Activated CD4-positive, alpha-beta T cell treated with anti-CD3 and anti-CD28 coated beads, Interleukin-2, amount 10 ng/mL, durations not matched to agents 24 days and 14 days (primary cell): ENCODE data around the gene PFDN2. TPM values are rescaled to one million over a fixed set of nuclear protein-coding genes. Genes with fewer than 3 reads are reported as not detected.

ENCODE experiments used
- DNase-seq: peaks from one replicate; pipeline ENCODE4 v3.0.0; 2022
- H3K27ac Mint-ChIP-seq: one replicate; pipeline ENCODE4 v1.8.0; 2022; ENCODE audit warnings: mild to moderate bottlenecking, mixed read lengths
- H3K27me3 Mint-ChIP-seq: one replicate; pipeline ENCODE4 v1.8.0; 2022; ENCODE audit warnings: mixed read lengths
- H3K36me3 Mint-ChIP-seq: one replicate; pipeline ENCODE4 v1.8.0; 2022; ENCODE audit warnings: low read depth, mild to moderate bottlenecking, mixed read lengths
- H3K4me1 Mint-ChIP-seq: one replicate; pipeline ENCODE4 v1.8.0; 2021; ENCODE audit warnings: mixed read lengths
- H3K4me3 Mint-ChIP-seq: one replicate; pipeline ENCODE4 v1.8.0; 2022; ENCODE audit warnings: mild to moderate bottlenecking, moderate library complexity, mixed read lengths
- H3K9me3 Mint-ChIP-seq: one replicate; pipeline ENCODE4 v1.8.0; 2021; ENCODE audit warnings: mixed read lengths
- intact Hi-C: fragments of 100-400 bp; cut with micrococcal nuclease; formaldehyde crosslinking; loops from one replicate; pipeline ENCODE4 v1.15.1; 2023
- total RNA-seq: library from RNA; stranded (reverse); gene quantifications from 2 replicates; pipeline ENCODE4 v1.2.3, GENCODE V29; 2022

PFDN2 gene, protein sequence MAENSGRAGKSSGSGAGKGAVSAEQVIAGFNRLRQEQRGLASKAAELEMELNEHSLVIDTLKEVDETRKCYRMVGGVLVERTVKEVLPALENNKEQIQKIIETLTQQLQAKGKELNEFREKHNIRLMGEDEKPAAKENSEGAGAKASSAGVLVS
- 173 and 178 TPM in 2 replicates for total RNA-seq

DNA sequence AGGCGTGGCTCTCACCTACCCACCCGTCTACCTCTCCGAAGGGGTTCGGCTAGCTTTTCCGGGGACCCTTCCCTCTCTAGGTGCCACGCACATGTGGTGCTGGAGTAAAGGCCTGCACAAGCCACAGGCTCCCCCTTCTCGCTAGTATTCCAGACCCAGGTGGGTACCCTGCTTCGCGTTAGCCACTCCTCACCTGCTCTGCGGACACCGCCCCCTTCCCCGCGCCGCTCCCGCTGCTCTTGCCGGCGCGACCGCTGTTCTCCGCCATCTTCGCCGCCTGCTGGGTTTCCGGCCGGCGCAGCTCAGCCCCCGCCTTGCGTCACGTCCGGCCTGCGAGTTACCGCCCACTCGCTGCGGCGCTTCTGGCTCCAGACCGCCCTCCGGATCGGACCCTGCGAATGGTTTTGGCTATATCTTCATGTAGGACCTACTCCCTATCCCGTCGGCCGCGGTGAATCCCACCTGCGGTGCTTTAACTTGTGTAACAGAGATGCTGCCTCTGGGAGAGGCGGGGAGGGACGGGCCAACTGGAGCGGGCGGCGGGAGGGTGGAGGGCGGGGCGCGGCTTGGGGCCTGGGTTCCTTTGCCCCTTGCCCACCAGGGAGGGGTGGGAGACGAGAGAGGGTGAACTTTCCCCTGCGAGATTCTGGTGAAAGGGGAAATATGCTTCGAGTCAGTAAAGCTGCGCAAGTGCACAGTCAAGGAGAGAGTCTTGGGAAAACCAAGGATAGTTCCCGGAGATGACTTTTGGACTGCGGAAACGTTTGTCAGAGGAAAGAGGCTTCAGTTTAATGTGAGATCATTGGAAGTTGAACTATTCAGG is at the start of gene PFDN2, which contains the start of gene NIT1:
PFDN2 (minus strand) TSS at position 279 of the 823 bp plus-strand sequence; CDS start at position 268, 11 bp downstream.
NIT1 (plus strand) TSS at position 347 of the 823 bp plus-strand sequence; CDS start at position 419, 72 bp downstream.
- Mint-ChIP-seq H3K4me1 (peaks cover 61% of the 10 kb centered on the region), H3K4me3 (peak within 1 kb of the TSS; percentile 98), H3K9me3 (no peaks in the 10 kb centered on the region), H3K36me3 (peaks cover 63% of the 10 kb centered on the region), H3K27me3 (no peaks in the 10 kb centered on the region), H3K27ac (peak within 1 kb of the TSS; percentile 92)
- intact Hi-C loops, result loop anchor here (1.0 to 5.0 kb wide), 3 partner anchors 34 to 72 kb away; partner anchors contain the start of gene UFC1
- peak; percentile 97 for DNase-seq

GRCh38 chr1:161166669-161167548 is 49.1 kb upstream of the PFDN2 start:
- Mint-ChIP-seq H3K27me3 (no peaks in the 10 kb centered on the region), H3K36me3 (peaks cover 49% of the 10 kb centered on the region), H3K4me1 (peaks cover 39% of the 10 kb centered on the region), H3K9me3 (no peaks in the 10 kb centered on the region), H3K4me3 (peak overlapping the region; percentile 83), H3K27ac (peak overlapping the region; percentile 98)
- no peak for DNase-seq
- intact Hi-C loops, result loop anchor here (1.0 to 2.0 kb wide), 4 partner anchors 10 to 35 kb away; partner anchors contain the start of genes B4GALT3, DEDD and UFC1

GRCh38 chr1:161165742-161166668 is 48.2 kb upstream of the PFDN2 start, which contains the start of gene PPOX:
Gene PPOX (plus strand): TSS chr1:161166426. CDS start chr1:161166848, 422 bp downstream.
- Mint-ChIP-seq H3K36me3 (peaks cover 48% of the 10 kb centered on the region), H3K9me3 (no peaks in the 10 kb centered on the region), H3K27ac (peak within 1 kb of the TSS; percentile 98), H3K4me3 (peak within 1 kb of the TSS; percentile 83), H3K4me1 (peaks cover 45% of the 10 kb centered on the region), H3K27me3 (no peaks in the 10 kb centered on the region)
- intact Hi-C loops, result loop anchor here (1.0 to 2.0 kb wide), 4 partner anchors 11 to 34 kb away; partner anchors contain the start of genes B4GALT3, DEDD and UFC1
- peak; percentile 98 for DNase-seq

- Mint-ChIP-seq H3K27ac (peak overlapping the region; percentile 98), H3K36me3 (peaks cover 44% of the 10 kb centered on the region), H3K4me3 (peak overlapping the region; percentile 83), H3K27me3 (no peaks in the 10 kb centered on the region), H3K9me3 (no peaks in the 10 kb centered on the region), H3K4me1 (peaks cover 49% of the 10 kb centered on the region)
- peak; percentile 65 for DNase-seq
- intact Hi-C loops, result no loop called here
Observed at GRCh38 chr1:161164901-161165610, 47.2 kb upstream of the PFDN2 start.

DNA sequence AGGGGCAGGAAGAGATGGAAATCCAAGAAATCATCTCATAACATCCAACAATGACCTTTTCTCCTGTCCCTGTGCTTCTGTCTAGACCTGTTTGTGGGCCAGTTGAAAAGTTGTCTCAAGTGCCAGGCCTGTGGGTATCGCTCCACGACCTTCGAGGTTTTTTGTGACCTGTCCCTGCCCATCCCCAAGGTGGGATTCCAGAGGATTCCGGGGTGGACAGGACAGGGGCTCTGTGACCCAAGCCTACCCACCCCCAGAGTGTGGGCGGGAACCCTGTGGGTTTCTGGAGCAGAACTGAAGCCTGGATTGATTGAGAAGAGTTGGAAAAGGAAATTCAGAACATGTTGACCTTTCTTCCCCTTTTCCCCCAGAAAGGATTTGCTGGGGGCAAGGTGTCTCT is 46.0 kb upstream of the PFDN2 start:
- Mint-ChIP-seq H3K36me3 (peaks cover 44% of the 10 kb centered on the region), H3K4me1 (peaks cover 53% of the 10 kb centered on the region), H3K4me3 (no peak overlapping the region), H3K9me3 (no peaks in the 10 kb centered on the region), H3K27me3 (no peaks in the 10 kb centered on the region), H3K27ac (peak overlapping the region; percentile 98)
- intact Hi-C loops, result no loop called here
- no peak for DNase-seq

DNA sequence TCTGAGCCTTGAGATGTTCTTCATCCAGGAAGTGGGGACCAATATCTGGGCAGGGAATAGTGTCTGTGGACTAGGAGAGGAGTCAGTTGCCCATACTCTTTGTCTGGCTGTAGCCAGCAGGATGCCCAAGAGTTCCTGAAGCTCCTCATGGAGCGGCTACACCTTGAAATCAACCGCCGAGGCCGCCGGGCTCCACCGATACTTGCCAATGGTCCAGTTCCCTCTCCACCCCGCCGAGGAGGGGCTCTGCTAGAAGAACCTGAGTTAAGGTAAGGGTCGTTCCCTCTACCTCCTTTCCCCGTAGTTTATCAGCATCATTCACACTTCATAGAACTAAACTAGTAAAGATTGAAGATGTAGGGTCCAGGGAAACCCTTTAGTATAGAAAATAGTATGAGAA is 45.0 kb upstream of the PFDN2 start:
- Mint-ChIP-seq H3K4me1 (peaks cover 54% of the 10 kb centered on the region), H3K27ac (peak overlapping the region; percentile 8), H3K27me3 (no peaks in the 10 kb centered on the region), H3K36me3 (peaks cover 48% of the 10 kb centered on the region), H3K9me3 (no peaks in the 10 kb centered on the region), H3K4me3 (no peak overlapping the region)
- intact Hi-C loops, result no loop called here
- no peak for DNase-seq

DNA sequence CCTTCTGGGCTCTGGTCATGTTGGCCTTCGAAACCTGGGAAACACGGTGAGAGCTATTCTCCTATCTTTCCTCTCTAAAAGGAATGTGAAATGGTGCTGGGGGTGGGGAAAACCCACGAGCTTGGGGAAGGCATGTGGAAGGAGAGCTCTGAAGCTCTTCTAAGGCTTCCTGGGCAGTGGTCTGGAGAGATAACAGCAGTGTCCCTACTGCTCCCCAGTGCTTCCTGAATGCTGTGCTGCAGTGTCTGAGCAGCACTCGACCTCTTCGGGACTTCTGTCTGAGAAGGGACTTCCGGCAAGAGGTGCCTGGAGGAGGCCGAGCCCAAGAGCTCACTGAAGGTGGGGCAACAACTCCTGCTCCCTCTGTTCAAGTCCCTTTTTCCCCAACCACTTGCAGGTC is 44.2 kb upstream of the PFDN2 start:
- Mint-ChIP-seq H3K9me3 (no peaks in the 10 kb centered on the region), H3K27ac (no peak overlapping the region), H3K36me3 (peaks cover 53% of the 10 kb centered on the region), H3K27me3 (no peaks in the 10 kb centered on the region), H3K4me3 (no peak overlapping the region), H3K4me1 (peaks cover 55% of the 10 kb centered on the region)
- intact Hi-C loops, result no loop called here
- no peak for DNase-seq

DNA sequence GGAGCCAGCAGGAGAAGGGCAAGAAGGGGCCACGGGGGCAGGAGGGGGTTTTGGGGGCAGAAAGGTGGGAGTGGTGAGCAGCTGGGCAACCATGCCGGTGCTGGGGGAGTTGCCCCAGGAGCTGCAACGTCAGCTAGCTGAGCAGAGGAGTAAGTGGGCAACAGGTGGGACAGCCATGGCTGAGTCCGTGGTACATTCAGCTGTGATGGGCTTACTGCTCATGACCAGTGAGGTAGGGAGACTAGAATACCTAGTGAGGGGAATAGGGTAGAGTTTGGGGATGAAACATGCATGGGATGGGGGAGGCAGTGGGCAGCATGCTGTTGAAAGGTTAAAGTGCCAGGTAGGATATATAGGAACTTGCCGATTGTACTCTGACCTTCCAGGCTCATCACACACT is 43.8 kb upstream of the PFDN2 start:
- Mint-ChIP-seq H3K4me1 (peaks cover 53% of the 10 kb centered on the region), H3K9me3 (no peaks in the 10 kb centered on the region), H3K27me3 (no peaks in the 10 kb centered on the region), H3K27ac (no peak overlapping the region), H3K4me3 (peak overlapping the region; percentile 91), H3K36me3 (peaks cover 57% of the 10 kb centered on the region)
- intact Hi-C loops, result no loop called here
- no peak for DNase-seq

GRCh38 chr1:161160671-161161145 is 42.9 kb upstream of the PFDN2 start:
- Mint-ChIP-seq H3K9me3 (no peaks in the 10 kb centered on the region), H3K36me3 (peaks cover 59% of the 10 kb centered on the region), H3K4me3 (peak overlapping the region; percentile 91), H3K27ac (peak overlapping the region; percentile 93), H3K4me1 (peaks cover 50% of the 10 kb centered on the region), H3K27me3 (no peaks in the 10 kb centered on the region)
- DNase-seq, result no peak
- intact Hi-C loops, result no loop called here

DNA sequence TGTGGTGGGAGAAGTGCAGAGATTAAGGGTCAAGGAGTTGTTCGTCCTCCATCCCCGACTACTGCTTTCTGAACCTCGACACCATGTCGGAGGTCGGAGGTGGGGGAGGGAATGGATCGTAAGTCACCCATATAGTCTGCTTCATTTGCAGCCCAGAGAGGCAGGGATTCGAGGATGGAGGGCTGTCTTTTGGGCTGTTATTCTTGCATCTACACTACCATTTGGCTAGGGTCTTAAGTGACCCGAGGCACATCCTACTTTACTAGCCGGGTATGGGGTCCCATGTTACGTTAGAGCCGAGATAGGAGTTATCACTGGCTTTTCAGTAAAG is 42.0 kb upstream of the PFDN2 start:
- Mint-ChIP-seq H3K9me3 (no peaks in the 10 kb centered on the region), H3K27ac (peak overlapping the region; percentile 93), H3K4me3 (peak overlapping the region; percentile 91), H3K27me3 (no peaks in the 10 kb centered on the region), H3K4me1 (peaks cover 51% of the 10 kb centered on the region), H3K36me3 (peaks cover 61% of the 10 kb centered on the region)
- intact Hi-C loops, result loop anchor here (2.0 kb wide), 1 partner anchor 17 kb away; the partner anchor contains the start of gene B4GALT3
- DNase-seq, result no peak

DNA sequence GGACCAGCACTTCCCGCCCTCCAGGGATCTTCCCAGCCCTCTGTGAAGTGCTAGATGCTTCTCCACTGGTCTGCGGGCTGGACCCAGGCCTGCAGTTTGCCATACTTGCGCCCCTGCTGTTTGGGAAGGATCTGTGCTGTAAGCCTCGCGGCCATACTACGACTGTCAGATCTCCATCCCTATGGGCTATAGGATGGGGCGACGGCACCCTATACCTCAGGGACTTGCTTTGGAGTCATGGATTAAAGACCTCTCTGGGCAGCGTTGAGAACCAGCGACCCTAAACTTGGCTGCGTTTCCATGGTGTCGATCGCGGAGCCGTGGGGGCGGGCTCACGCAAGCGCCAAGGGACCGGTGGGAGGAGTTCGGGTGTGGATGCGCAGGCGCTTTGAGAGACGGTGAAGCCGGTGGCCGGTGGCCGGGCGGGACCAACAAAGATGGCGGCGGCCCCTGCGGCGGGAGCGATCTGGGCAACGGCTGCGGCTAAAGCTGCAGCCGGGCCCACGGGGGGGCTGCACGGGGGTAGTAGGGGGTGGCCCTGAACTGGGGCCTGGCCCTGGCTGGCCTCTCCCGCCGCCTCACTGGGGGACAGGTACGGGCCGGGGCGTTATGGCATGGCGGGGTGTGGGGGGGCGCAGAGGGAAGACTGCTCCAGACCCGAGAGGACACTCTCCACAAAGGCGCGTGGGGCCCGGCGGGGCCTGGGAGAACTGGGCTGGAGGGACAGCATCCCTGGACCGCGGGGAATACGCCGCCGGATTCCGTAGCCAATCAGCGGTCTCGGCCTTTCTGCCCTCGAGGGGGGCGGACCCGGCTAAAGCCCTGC is 41.5 kb upstream of the PFDN2 start, which contains the start of gene USP21:
USP21 (plus strand) TSS at position 414 of the 826 bp plus-strand sequence. CDS start 1,141 bp downstream, outside the sequence.
- H3K4me1 Mint-ChIP-seq, result peaks cover 51% of the 10 kb centered on the region
- peak; percentile 98 for DNase-seq
- H3K9me3 Mint-ChIP-seq, result no peaks in the 10 kb centered on the region
- H3K36me3 Mint-ChIP-seq, result peaks cover 56% of the 10 kb centered on the region
- H3K27me3 Mint-ChIP-seq, result no peaks in the 10 kb centered on the region
- H3K4me3 Mint-ChIP-seq, result peak within 1 kb of the TSS; percentile 91
- H3K27ac Mint-ChIP-seq, result peak within 1 kb of the TSS; percentile 93
- intact Hi-C loops, result loop anchor here (2.0 kb wide), 1 partner anchor 18 kb away; the partner anchor contains the start of gene B4GALT3
